Ishikawa (cell line): Measurements from ENCODE around the gene GTPBP4.

Experiments used
- CEBPB ChIP-seq: IDR thresholded peaks from 2 replicates; pipeline ENCODE4 v1.6.1; 2012
- TF ChIP-seq, protein P1 (sequence below): IDR thresholded peaks from 2 replicates; pipeline ENCODE4 v1.6.1; 2012; ENCODE audit warnings: low read depth, mild to moderate bottlenecking

DNA sequence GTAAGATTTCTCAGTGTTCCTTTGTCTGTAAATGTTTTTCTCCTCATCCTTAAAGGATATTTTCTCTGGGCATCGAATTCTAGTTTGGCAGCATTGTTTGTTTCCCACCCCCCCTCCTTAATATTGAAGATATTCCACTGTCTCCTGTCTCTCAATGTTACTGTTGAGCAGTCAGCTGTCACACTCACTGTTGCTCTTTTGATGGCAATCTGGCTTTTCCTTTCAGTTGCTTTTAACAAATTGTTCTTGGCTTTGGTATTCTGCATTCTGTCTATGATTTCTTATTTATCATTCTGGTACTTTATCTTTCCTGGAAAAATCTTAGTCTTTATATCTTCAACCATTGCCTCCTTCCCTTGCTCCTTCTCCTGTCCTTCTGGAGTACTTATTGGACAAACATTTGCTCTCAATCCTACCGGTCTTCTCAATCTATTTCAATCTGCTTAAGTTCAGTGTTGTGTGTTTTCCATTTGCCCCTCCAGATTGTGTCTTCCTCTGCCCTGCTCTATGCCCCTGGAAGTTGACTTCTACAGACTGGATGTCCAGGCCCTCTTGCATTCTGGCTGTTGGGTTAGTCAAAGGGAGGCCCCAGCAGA, 9.3 kb upstream of the GTPBP4 start:
- TF ChIP-seq, protein P1, sequence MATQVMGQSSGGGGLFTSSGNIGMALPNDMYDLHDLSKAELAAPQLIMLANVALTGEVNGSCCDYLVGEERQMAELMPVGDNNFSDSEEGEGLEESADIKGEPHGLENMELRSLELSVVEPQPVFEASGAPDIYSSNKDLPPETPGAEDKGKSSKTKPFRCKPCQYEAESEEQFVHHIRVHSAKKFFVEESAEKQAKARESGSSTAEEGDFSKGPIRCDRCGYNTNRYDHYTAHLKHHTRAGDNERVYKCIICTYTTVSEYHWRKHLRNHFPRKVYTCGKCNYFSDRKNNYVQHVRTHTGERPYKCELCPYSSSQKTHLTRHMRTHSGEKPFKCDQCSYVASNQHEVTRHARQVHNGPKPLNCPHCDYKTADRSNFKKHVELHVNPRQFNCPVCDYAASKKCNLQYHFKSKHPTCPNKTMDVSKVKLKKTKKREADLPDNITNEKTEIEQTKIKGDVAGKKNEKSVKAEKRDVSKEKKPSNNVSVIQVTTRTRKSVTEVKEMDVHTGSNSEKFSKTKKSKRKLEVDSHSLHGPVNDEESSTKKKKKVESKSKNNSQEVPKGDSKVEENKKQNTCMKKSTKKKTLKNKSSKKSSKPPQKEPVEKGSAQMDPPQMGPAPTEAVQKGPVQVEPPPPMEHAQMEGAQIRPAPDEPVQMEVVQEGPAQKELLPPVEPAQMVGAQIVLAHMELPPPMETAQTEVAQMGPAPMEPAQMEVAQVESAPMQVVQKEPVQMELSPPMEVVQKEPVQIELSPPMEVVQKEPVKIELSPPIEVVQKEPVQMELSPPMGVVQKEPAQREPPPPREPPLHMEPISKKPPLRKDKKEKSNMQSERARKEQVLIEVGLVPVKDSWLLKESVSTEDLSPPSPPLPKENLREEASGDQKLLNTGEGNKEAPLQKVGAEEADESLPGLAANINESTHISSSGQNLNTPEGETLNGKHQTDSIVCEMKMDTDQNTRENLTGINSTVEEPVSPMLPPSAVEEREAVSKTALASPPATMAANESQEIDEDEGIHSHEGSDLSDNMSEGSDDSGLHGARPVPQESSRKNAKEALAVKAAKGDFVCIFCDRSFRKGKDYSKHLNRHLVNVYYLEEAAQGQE: no peak
- TF ChIP-seq CEBPB: no peak
